Mesendoderm (in vitro differentiated cells): ENCODE results near the gene CMKLR1.

Experiments
- DNase-seq: peaks from one replicate; pipeline ENCODE4 v3.0.0; 2013
- H2AK5ac ChIP-seq: 2 replicates; pipeline ENCODE4 v1.6.1; 2013; ENCODE audit warnings: low read length, inconsistent platforms
- H2BK120ac ChIP-seq: 2 replicates; pipeline ENCODE4 v1.6.1; 2013; ENCODE audit warnings: low read depth, mild to moderate bottlenecking, low read length, moderate library complexity, mixed read lengths
- H2BK15ac ChIP-seq: replicated peaks from 2 replicates; pipeline ENCODE4 v1.6.1; 2013; ENCODE audit warnings: low read depth, mild to moderate bottlenecking, moderate library complexity
- H2BK5ac ChIP-seq: 2 replicates; pipeline ENCODE4 v1.6.1; 2013; ENCODE audit warnings: low read length, inconsistent platforms
- H3K18ac ChIP-seq: 2 replicates; pipeline ENCODE4 v1.6.1; 2013; ENCODE audit warnings: mild to moderate bottlenecking, low read length, mixed read lengths
- H3K23ac ChIP-seq: one replicate; pipeline ENCODE4 v1.6.1; 2013; ENCODE audit warnings: low read length
- H3K27ac ChIP-seq: 2 replicates; pipeline ENCODE4 v1.5.1; 2013; ENCODE audit warnings: low read depth, mild to moderate bottlenecking, inconsistent platforms, low read length, moderate library complexity
- H3K27me3 ChIP-seq: 2 replicates; pipeline ENCODE4 v1.6.1; 2013; ENCODE audit warnings: low read length, control low read depth, mild to moderate bottlenecking, inconsistent platforms; ENCODE audit not compliant: insufficient read depth, poor library complexity
- H3K36me3 ChIP-seq: 2 replicates; pipeline ENCODE4 v1.6.1; 2013; ENCODE audit warnings: low read length, inconsistent platforms; ENCODE audit not compliant: control insufficient read depth, insufficient read depth
- H3K4ac ChIP-seq: one replicate; pipeline ENCODE4 v1.6.1; 2013; ENCODE audit warnings: low read depth, mild to moderate bottlenecking, low read length, moderate library complexity
- H3K4me1 ChIP-seq: 2 replicates; pipeline ENCODE4 v1.6.1; 2013; ENCODE audit warnings: low read depth, low read length, inconsistent platforms; ENCODE audit not compliant: control insufficient read depth
- H3K4me2 ChIP-seq: 2 replicates; pipeline ENCODE4 v1.6.1; 2013; ENCODE audit warnings: low read length
- H3K4me3 ChIP-seq: 2 replicates; pipeline ENCODE4 v1.5.1; 2013; ENCODE audit warnings: mild to moderate bottlenecking, low read length
- H3K56ac ChIP-seq: one replicate; pipeline ENCODE4 v1.6.1; 2013; ENCODE audit warnings: low read length
- H3K79me1 ChIP-seq: 2 replicates; pipeline ENCODE4 v1.6.1; 2013; ENCODE audit warnings: low read length, inconsistent platforms
- H3K79me2 ChIP-seq: 2 replicates; pipeline ENCODE4 v1.6.1; 2013; ENCODE audit warnings: mild to moderate bottlenecking, low read length; ENCODE audit not compliant: control insufficient read depth, insufficient read depth
- H3K9ac ChIP-seq: 2 replicates; pipeline ENCODE4 v1.6.1; 2013; ENCODE audit warnings: low read length, inconsistent platforms
- H4K5ac ChIP-seq: one replicate; pipeline ENCODE4 v1.6.1; 2013; ENCODE audit warnings: low read length
- H4K8ac ChIP-seq: one replicate; pipeline ENCODE4 v1.6.1; 2013; ENCODE audit warnings: low read depth, mild to moderate bottlenecking, control low read depth, low read length, moderate library complexity
- WGBS: extraction: QIAGEN DNeasy Blood & Tissue Kit; methylation state at CpG from one replicate; pipeline ENCODE4 v1.1.7; 2013; ENCODE audit warnings: low lambda C conversion rate, missing lambda C conversion rate; ENCODE audit not compliant: insufficient coverage; ENCODE audit errors: extremely low coverage; 5-methylcytosine and 5-hydroxymethylcytosine counted together

The CMKLR1 gene

GRCh38 chr12:108268397-108268796 lies 70.7 kb downstream of the CMKLR1 start:
- no peak overlapping the region for H3K23ac ChIP-seq
- no peak overlapping the region for H3K4ac ChIP-seq
- no peak overlapping the region for H3K18ac ChIP-seq
- H3K79me1 ChIP-seq: no peaks in the 10 kb centered on the region
- no peaks in the 10 kb centered on the region for H3K36me3 ChIP-seq
- no peak overlapping the region for H3K9ac ChIP-seq
- no peak overlapping the region for H3K27ac ChIP-seq
- H4K8ac ChIP-seq: no peak overlapping the region
- H3K56ac ChIP-seq: no peak overlapping the region
- H3K79me2 ChIP-seq: no peaks in the 10 kb centered on the region
- no peak overlapping the region for H3K4me3 ChIP-seq
- no peak overlapping the region for H2BK15ac ChIP-seq
- H3K27me3 ChIP-seq: no peaks in the 10 kb centered on the region
- peaks cover under 1% of the 10 kb centered on the region for H3K4me1 ChIP-seq
- H3K4me2 ChIP-seq: no peak overlapping the region
- no peak overlapping the region for H2BK120ac ChIP-seq
- DNase-seq: no peak
- no peak overlapping the region for H4K5ac ChIP-seq
- WGBS: no CpG with 5 or more reads among the region's 1 CpG
- H2AK5ac ChIP-seq: no peak overlapping the region
- no peak overlapping the region for H2BK5ac ChIP-seq

DNA sequence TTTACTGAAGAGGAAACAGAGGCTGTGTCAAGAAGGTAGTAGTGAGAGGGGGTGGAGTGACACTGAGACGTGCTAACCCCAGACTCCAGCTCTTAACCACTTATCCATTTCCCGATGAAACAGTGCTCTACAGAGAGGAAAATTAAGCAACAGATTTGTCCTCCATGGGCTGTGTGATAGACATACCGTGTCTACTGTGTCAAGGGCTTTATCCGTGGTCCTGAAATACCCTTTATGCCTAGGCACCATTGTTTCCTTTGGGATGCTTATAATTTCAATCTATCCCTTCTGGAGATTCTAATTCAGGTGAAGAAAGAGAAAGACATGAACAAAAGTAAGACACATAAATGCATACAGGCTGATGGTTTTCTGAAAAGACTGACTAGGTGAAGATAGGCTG lies 71.7 kb downstream of the CMKLR1 start:
- Histone ChIP-seq H3K18ac (no peak overlapping the region), H3K4me1 (no peaks in the 10 kb centered on the region), H3K23ac (no peak overlapping the region), H3K27ac (no peak overlapping the region), H3K36me3 (no peaks in the 10 kb centered on the region), H3K79me1 (no peaks in the 10 kb centered on the region), H2BK5ac (no peak overlapping the region), H3K9ac (no peak overlapping the region), H3K4me2 (no peak overlapping the region), H2BK120ac (no peak overlapping the region), H2BK15ac (no peak overlapping the region), H4K5ac (no peak overlapping the region), H3K79me2 (no peaks in the 10 kb centered on the region), H3K4ac (no peak overlapping the region), H3K27me3 (no peaks in the 10 kb centered on the region), H4K8ac (no peak overlapping the region), H3K4me3 (no peak overlapping the region), H3K56ac (no peak overlapping the region), H2AK5ac (no peak overlapping the region)
- DNase-seq: no peak
- no CpG with 5 or more reads among the region's 4 CpGs for WGBS

GRCh38 chr12:108266131-108266530 lies 73.0 kb downstream of the CMKLR1 start:
- no peak overlapping the region for H3K18ac ChIP-seq
- H3K4me2 ChIP-seq: no peak overlapping the region
- H3K4me1 ChIP-seq: no peaks in the 10 kb centered on the region
- no peaks in the 10 kb centered on the region for H3K79me2 ChIP-seq
- no peak overlapping the region for H2AK5ac ChIP-seq
- no peaks in the 10 kb centered on the region for H3K36me3 ChIP-seq
- WGBS: no CpG with 5 or more reads among the region's 1 CpG
- no peak overlapping the region for H3K4me3 ChIP-seq
- H2BK5ac ChIP-seq: no peak overlapping the region
- H3K9ac ChIP-seq: no peak overlapping the region
- H3K27me3 ChIP-seq: no peaks in the 10 kb centered on the region
- no peaks in the 10 kb centered on the region for H3K79me1 ChIP-seq
- no peak overlapping the region for H3K27ac ChIP-seq
- no peak overlapping the region for H3K56ac ChIP-seq
- no peak overlapping the region for H2BK120ac ChIP-seq
- no peak overlapping the region for H2BK15ac ChIP-seq
- H3K4ac ChIP-seq: no peak overlapping the region
- H4K5ac ChIP-seq: no peak overlapping the region
- no peak for DNase-seq
- no peak overlapping the region for H3K23ac ChIP-seq
- H4K8ac ChIP-seq: no peak overlapping the region

- Histone ChIP-seq H3K23ac (no peak overlapping the region), H3K27ac (no peak overlapping the region), H3K79me1 (no peaks in the 10 kb centered on the region), H3K4ac (no peak overlapping the region), H2BK5ac (no peak overlapping the region), H3K4me2 (no peak overlapping the region), H3K27me3 (no peaks in the 10 kb centered on the region), H3K79me2 (no peaks in the 10 kb centered on the region), H2BK15ac (no peak overlapping the region), H3K4me1 (no peaks in the 10 kb centered on the region), H3K36me3 (no peaks in the 10 kb centered on the region), H2AK5ac (no peak overlapping the region), H3K4me3 (no peak overlapping the region), H3K18ac (no peak overlapping the region), H4K5ac (no peak overlapping the region), H3K56ac (no peak overlapping the region), H3K9ac (no peak overlapping the region), H4K8ac (no peak overlapping the region), H2BK120ac (no peak overlapping the region)
- WGBS: no CpG with 5 or more reads among the region's 1 CpG
- DNase-seq: no peak
Observed at GRCh38 chr12:108265505-108265904, 73.6 kb downstream of the CMKLR1 start.

DNA sequence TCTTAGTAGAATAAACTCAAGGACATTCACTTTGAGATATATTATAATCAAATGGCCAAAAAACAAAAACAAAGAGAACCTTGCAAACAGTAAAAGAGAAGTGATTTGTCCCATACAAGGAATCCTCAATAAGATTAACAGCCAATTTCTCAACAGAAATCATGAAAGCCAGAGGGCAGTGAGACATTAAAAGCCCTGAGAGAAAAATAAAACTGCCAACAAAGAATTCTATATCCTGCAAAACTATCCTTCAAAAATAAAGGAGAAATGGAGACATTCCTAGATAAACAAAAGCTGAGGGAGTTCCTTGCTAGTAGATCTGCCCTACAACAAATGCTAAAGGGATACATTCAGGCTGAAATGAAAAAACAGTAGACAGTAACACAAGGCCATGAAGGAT lies 78.1 kb downstream of the CMKLR1 start:
- no peak overlapping the region for H3K56ac ChIP-seq
- H3K9ac ChIP-seq: no peak overlapping the region
- H3K27me3 ChIP-seq: no peaks in the 10 kb centered on the region
- no peaks in the 10 kb centered on the region for H3K36me3 ChIP-seq
- no peak overlapping the region for H3K18ac ChIP-seq
- no peak overlapping the region for H2BK5ac ChIP-seq
- no peak overlapping the region for H4K8ac ChIP-seq
- H2BK15ac ChIP-seq: no peak overlapping the region
- no peak overlapping the region for H2AK5ac ChIP-seq
- H3K27ac ChIP-seq: no peak overlapping the region
- no peak overlapping the region for H4K5ac ChIP-seq
- no peak overlapping the region for H3K4me3 ChIP-seq
- H3K4me2 ChIP-seq: no peak overlapping the region
- H3K79me2 ChIP-seq: no peaks in the 10 kb centered on the region
- H2BK120ac ChIP-seq: no peak overlapping the region
- no peak overlapping the region for H3K4ac ChIP-seq
- H3K79me1 ChIP-seq: no peaks in the 10 kb centered on the region
- no peak for DNase-seq
- H3K23ac ChIP-seq: no peak overlapping the region
- H3K4me1 ChIP-seq: no peaks in the 10 kb centered on the region

DNA sequence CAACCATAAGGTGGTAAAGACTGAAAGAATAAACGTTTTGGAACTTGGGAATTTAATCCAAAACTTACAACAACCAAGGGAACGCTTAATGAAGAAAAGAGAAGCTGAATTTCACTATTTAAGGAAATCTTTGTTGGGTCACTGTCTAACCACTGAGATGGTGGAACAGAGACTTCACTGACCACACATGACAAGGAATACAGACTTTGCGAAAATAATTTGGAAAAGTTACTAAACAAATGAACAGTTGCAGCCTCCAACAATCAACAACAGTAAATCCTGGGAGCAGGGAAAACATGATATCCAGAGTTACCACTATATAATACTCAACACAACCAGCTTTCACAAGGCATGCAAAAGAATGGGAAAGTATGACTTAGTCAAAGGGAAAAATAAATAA lies 79.1 kb downstream of the CMKLR1 start:
- H2BK15ac ChIP-seq: no peak overlapping the region
- no peak overlapping the region for H2BK5ac ChIP-seq
- no peaks in the 10 kb centered on the region for H3K4me1 ChIP-seq
- no peak for DNase-seq
- no peak overlapping the region for H3K9ac ChIP-seq
- no peak overlapping the region for H3K4me3 ChIP-seq
- H2BK120ac ChIP-seq: no peak overlapping the region
- no peaks in the 10 kb centered on the region for H3K79me1 ChIP-seq
- H3K18ac ChIP-seq: no peak overlapping the region
- H3K27me3 ChIP-seq: no peaks in the 10 kb centered on the region
- H2AK5ac ChIP-seq: no peak overlapping the region
- no CpG with 5 or more reads among the region's 3 CpGs for WGBS
- no peak overlapping the region for H3K4ac ChIP-seq
- H3K4me2 ChIP-seq: no peak overlapping the region
- no peak overlapping the region for H4K8ac ChIP-seq
- no peaks in the 10 kb centered on the region for H3K79me2 ChIP-seq
- H3K27ac ChIP-seq: no peak overlapping the region
- no peaks in the 10 kb centered on the region for H3K36me3 ChIP-seq
- H4K5ac ChIP-seq: no peak overlapping the region
- no peak overlapping the region for H3K56ac ChIP-seq
- no peak overlapping the region for H3K23ac ChIP-seq
